AG08395 (cell line): Measurements from ENCODE around the gene NME7.
A peak's percentile ranks its signal among the peaks of the same experiment; 100 is the strongest.
"Not testable (repeated sequence)": the region's sequence is repeated elsewhere in the genome, so short reads cannot be mapped to it uniquely, and the experiment has no call there.

Experiments
- DNase-seq: peaks from one replicate; pipeline ENCODE4 v3.0.0; 2012; ENCODE audit warnings: mixed read lengths, low spot score

Gene NME7

DNA sequence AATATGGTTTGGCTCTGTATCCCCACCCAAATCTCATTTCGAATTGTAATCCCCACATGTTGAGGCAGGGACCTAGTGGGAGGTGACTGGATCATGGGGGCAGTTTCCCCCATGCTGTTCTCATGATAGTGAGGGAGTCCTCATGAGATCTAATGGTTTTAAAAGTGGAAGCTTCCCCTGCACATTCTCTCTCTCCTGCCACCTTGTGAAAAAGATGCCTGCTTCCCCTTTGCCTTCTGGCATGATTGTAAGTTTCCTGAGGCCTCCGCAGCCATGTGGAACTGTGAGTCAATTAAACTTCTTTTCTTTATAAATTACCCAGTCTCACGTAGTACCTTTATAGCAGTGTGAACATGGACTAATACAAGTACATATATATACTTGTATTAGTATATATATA, 25.5 kb downstream of the NME7 start:
- not testable (repeated sequence) for DNase-seq

GRCh38 chr1:169340882-169341281, 26.7 kb downstream of the NME7 start:
- no peak for DNase-seq

- DNase-seq: no peak
Observed at GRCh38 chr1:169339773-169340172, 27.8 kb downstream of the NME7 start.

GRCh38 chr1:169338617-169339016, 29.0 kb downstream of the NME7 start:
- no peak for DNase-seq

- not testable (repeated sequence) for DNase-seq
Observed at GRCh38 chr1:169336947-169337715, 30.5 kb downstream of the NME7 start.

DNA sequence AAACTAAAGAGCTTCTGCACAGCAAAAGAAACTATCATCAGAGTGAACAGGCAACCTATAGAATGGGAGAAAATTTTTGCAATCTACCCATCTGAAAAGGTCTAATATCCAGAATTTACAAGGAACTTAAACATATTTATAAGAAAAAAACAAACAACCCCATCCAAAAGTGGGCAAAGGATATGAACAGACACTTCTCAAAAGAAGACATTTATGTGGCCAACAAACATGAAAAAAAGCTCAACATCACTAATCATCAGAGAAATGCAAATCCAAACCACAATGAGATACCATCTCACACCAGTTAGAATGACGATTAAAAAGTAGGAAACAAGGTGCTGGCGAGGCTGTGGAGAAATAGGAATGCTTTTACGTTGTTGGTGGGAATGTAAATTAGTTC, 32.9 kb downstream of the NME7 start:
- DNase-seq: not testable (repeated sequence)

- no peak for DNase-seq
Observed at GRCh38 chr1:169330927-169331326, 36.7 kb downstream of the NME7 start.

DNA sequence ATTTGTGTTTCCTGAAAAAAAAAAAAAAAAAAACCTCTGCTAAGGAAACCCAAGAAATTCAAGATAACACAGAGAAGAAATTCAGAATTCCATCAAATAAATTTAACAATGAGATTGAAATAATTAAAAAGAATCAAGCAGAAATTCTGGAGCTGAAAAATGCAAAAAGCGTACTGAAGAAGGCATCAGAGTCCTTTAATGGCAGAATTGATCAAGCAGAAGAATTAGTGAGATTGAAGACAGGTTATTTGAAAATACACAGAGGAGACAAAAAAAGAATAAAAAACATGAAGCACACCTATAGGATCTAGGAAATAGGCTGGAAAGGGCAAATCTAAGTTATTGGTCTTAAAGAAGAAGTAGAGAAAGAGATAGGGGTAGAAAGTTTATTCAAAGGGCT, 38.2 kb downstream of the NME7 start:
- DNase-seq: no peak

DNA sequence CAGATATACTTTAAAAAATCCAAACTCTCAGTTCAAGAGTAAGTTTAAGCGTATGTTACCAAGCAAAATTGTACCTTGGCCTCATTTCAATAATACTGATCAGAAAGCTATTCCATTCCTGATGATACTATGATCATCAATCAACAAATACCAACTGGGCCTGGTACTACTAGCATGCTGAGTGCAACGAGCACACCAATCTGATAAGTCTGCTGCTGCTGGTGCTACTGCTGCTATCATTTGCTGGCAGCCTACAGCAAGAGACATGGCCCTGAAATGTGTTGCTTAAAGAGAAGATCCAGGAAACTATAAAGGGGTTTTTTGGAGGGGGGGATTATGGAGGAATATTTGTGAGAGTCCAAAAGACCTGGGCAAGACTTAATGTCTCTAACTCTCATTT, 39.7 kb downstream of the NME7 start:
- no peak for DNase-seq

GRCh38 chr1:169326956-169327268, 40.7 kb downstream of the NME7 start:
- peak; percentile 15 for DNase-seq

DNA sequence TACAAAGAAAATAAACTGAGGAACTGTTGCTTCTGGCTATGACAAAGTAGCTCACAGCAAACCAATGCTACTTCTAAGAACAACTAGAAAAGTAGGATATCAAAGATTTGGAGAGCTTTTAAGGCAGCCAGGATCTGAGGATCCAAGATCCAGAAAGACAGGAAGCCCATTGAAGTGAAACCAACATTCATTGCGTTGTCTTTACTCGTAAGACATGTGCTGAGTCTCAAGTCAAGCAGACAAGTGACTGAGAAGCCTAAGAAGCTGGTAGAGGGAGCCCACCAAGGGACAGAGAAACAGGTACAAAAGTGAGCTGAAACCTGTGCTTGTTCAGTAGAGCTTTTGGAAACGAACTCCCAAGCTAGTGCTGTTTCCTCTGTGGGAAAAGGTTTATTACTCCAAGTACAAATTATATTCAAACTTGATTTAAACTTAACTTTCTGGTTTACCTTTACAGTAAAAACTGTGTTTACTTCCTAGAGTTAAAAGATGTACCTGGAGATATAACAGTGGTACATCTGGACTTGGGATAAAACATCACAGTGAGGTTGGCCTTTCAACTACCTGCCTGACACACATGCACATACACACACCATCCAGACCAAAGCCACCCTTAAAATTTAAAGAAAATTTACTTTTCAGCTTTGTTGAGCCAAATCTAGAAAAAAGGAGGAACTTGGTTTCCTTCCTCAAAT, 41.2 kb downstream of the NME7 start:
- no peak for DNase-seq

GRCh38 chr1:169325117-169325516, 42.5 kb downstream of the NME7 start:
- no peak for DNase-seq

DNA sequence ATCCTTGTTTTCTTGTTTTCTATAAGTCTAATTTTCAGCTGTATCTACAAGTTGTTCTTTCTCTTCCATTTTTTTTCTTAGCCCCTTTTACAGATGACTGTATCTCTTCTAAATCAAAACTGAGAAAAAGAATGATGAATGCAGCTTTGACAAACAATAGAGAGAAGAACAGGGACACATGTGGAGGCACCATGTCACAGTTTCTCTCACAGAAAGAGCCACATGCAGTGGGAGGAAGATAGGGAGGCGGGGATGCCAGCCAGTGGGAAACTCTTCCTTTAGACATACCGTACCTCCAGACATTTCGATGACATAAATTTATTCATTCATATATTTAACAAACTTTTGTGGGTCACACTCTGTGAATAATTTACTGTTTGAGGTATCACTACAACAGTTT, 45.5 kb downstream of the NME7 start:
- no peak for DNase-seq

DNA sequence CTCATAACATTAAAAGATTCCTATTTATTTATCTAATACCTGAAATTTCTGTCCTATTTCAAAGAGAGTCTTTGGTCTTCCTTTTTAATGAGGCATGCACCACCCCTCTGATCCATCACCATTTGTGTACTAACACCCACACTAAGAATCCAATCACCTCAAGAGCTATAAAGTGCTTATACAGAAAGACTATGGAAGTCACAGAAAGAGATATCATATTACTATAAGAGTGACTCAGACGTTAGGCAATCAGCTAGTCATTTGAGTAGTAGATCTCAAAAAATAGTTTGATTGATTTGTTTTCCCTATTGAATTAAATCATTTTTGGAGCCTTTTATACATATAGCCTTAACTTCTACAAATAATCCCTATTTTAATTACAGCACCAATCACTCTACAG, 46.1 kb downstream of the NME7 start:
- peak; percentile 7 for DNase-seq

DNA sequence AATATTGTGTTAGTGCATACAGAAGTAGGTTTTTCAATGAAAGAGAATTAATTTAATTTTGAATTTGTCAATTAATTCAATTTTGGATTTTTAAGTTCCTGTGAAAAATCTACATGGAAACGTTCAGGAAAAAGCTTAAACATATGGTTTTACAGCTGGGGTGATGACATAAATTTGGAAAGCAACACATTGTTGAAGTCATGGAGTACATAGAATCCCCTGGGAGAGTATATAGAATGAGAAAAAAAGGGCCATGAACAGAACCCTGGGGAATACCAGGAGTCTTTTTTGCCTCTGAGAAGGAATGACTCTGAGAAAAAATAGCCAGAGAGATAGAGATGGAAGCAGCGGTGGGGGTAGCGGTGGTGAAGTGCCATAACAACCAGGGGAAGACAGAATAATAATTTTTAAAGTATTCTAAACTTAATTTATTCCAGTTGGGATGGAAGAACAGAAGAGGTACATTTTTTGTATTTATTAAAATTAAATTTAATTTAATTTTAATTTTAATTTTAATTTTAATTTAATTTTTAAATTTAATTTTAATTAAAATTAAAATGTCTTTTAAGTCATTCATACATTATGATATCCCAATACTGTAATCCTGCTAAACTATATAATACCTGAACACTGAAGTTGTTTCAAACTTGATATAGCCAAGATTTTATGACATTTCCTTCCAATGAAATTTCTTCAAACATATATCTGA, 48.9 kb downstream of the NME7 start:
- no peak for DNase-seq

GRCh38 chr1:169316556-169316955, 51.0 kb downstream of the NME7 start:
- DNase-seq: no peak

- peak; percentile 85 for DNase-seq
Observed at GRCh38 chr1:169312084-169312954, 55.3 kb downstream of the NME7 start.

GRCh38 chr1:169309178-169310166, 58.1 kb downstream of the NME7 start:
- DNase-seq: no peak

- DNase-seq: no peak
Observed at GRCh38 chr1:169308313-169309039, 59.1 kb downstream of the NME7 start.

- DNase-seq: no peak
Observed at GRCh38 chr1:169307176-169307575, 60.4 kb downstream of the NME7 start.
